Mucosa of gallbladder (tissue), 1 donor: Measurements from ENCODE around the gene HECW1. TPM values are rescaled to one million over a fixed set of nuclear protein-coding genes. Genes with fewer than 3 reads are reported as not detected.

ENCODE experiments used
- DNase-seq: peaks from one replicate; pipeline ENCODE4 v3.0.0-alpha.2; 2020; ENCODE audit warnings: low spot score
- total RNA-seq: library from RNA; stranded (reverse); gene quantifications from one replicate; pipeline ENCODE4 v1.2.1, GENCODE V29; 2021
- donor health status: DM: no; HTN: no; CAD: no.

HECW1 gene
- total RNA-seq, 1 donor from 2014 or later, result 3.8 TPM

DNA sequence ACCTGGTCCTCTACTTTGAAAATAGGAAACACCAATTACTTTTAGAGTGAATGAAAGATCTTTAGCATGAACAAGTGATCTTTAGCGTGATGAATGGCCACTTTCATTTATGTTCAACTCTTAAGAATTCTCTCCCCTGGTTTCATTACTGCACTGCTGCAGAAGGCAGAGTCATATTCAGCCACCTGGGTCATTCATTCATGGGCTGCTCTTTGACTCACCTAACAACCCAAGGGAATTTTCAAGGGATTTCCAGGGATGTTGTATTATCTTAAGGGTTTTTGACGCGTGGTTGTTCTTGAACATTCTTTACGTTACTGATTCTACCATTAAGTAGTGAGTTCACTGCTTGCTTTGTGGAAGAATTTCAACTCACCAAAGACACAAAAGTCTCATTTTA lies 383.1 kb downstream of the HECW1 start:
- no peak for DNase-seq

DNA sequence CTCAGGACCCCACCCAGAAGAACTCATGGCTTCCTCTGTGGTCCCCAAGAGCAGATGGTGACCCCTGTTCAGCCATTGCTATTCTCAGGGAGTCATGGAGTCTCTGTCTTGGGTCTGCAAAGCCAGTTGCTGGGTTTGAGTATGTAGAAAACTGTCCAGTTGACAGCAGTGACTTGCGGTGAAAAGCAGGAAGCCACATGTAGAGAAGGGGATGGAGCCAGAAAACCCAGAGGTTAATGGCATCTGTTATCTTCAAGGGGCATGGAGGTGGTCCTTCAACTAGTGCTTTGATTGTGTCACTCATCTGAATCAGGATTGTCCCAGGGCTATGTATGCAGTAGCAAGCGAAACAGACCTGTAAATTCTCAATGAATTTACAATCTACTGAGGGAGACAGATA lies 384.1 kb downstream of the HECW1 start:
- DNase-seq, result no peak

- peak; percentile 36 for DNase-seq
Observed at GRCh38 chr7:43501870-43502269, 389.4 kb downstream of the HECW1 start.

DNA sequence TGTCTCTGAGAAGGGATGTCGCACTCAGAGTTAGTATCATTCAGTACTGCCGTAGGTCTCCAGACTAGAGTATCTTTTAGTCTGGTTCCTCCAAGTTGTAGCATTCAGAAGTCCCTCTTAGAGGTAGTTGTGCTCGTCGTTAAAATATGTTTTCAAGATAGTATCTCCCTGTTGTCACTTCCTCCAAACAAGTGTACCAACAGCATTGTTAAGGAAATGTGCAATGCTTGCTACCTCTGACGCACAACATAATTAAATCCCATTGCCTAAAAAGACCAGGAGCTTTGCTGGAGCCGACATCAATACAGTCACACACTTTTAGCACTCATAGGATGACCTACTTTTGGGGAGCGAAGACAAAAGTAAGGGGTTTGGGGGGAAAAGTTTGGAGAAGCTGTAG lies 390.5 kb downstream of the HECW1 start:
- DNase-seq, result no peak

GRCh38 chr7:43505412-43505811 lies 393.0 kb downstream of the HECW1 start:
- DNase-seq, result no peak

- DNase-seq, result no peak
Observed at GRCh38 chr7:43506460-43506859, 394.0 kb downstream of the HECW1 start.

DNA sequence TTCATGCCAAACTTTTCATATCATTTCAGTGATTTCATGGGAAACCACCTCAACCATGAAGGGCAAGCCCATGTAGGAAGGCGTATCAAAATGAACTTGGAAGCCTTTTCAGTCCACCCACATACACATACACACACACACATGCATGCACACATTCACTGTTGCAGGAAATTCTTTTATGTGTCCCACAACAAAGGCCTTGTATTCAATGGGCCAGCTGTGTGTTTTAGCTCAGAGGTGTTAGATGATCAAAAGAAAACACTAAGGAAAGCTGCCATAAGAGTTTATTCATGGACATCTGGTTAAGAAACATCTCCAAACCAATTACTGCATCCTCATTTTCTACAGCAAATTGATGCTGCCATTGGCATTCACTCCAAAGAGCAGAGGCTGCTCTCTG lies 396.0 kb downstream of the HECW1 start:
- DNase-seq, result no peak

- DNase-seq, result no peak
Observed at GRCh38 chr7:43509906-43510305, 397.5 kb downstream of the HECW1 start.

GRCh38 chr7:43511029-43511428 lies 398.6 kb downstream of the HECW1 start:
- no peak for DNase-seq

DNA sequence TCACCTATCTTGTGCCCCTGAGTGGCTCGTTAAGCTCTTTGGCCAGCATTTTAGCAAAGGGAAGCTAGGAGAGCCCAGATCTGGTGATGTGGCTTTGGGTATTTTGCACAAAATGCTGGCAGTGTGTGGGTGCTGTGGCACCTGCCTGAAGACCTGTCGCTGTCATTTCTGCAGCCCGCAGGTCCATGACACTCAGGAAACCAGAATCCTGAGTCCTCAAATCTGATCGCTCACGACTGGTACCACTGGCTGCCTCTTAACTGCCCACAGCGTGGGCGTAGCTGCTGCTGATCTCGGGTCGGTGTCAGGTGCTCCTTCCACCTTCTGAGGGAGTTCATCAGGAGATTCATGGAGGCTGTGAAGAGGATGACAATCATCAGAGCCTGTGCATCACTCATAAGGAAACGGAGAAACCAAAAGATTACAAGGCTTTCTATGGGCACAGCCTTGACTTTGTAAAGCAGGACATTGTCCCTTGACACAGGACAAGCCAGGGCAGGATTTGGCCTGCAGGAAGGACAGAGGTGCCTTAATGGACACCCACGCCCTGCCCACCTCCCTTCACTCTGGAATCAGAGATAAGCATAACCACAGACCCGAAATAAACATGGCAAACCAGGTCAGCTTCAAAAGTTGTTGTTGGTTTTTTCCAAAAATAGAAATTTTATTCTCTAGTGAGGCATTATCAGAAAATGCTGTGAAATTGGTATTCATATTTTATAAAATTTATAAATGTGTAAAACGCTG lies 399.5 kb downstream of the HECW1 start:
- no peak for DNase-seq

- DNase-seq, result no peak
Observed at GRCh38 chr7:43513251-43513650, 400.8 kb downstream of the HECW1 start.

DNA sequence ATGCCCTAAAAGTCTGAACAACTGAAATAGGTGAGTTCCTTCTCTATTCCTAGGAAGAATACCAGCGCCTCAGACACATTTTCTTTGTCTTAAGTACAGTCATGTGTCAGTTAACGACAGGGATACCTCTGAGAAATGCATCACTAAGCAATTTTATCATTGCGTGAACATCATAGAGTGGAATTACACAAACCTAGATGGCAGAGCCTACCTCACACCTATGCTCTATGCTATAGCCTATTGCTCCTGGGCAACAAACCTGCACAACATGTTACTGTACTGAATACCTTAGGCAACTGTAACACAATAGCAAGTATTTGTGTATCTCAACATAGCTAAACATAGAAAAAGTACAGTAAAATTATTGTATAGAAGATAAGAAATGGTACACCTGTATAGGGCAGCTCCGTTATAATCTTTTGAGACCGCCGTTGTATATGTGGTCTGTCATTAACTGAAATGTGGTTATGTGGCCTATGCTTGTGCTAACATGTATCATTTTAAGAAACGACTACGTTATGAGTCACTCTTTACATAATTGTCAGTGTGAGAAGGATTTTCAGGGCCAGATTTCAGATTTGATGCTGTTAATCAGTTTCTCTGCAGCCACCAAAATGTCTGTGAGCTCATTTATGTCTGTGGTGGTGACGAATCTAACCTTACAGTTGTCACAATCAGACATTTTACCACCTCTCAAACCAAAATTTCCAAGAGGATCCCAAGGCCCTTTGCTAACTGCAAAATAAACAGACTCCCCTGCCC lies 404.3 kb downstream of the HECW1 start:
- DNase-seq, result no peak

- DNase-seq, result no peak
Observed at GRCh38 chr7:43517464-43517863, 405.0 kb downstream of the HECW1 start.

GRCh38 chr7:43520201-43520600 lies 407.8 kb downstream of the HECW1 start:
- no peak for DNase-seq

DNA sequence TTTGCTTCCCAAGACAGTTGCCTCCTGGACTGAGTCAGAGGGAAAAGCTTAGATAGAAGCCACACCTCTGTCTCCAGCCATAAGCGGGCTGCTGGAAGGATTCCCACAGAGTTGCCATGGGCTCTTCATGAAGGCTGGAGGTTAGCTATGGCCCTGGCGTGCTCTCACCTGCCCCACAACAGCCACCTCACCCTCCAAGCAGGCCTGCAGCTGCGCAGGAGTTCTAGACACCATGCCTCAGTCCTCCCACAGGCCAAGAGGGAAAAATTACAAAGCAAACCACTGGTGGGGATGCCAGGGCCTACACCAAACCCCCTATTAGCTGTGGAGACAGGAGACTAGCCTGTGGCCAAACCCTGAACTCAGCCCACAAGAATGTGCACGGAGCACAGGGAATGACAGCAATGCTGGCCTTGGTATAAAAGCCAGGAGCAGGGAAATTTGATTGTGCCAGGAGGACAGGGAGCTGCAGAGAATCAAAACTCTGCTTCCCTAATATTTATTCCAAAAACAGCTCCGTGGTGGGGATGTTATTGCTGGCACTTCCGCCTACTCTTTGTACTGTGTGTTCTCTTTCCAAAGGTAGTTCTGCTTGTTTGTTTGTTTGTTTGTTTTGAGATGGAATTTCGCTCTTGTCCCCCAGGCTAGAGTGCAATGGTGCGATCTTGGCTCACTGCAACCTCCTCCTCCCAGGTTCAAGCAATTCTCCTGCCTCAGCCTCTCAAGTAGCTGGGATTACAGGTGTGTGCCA lies 410.1 kb downstream of the HECW1 start:
- no peak for DNase-seq

DNA sequence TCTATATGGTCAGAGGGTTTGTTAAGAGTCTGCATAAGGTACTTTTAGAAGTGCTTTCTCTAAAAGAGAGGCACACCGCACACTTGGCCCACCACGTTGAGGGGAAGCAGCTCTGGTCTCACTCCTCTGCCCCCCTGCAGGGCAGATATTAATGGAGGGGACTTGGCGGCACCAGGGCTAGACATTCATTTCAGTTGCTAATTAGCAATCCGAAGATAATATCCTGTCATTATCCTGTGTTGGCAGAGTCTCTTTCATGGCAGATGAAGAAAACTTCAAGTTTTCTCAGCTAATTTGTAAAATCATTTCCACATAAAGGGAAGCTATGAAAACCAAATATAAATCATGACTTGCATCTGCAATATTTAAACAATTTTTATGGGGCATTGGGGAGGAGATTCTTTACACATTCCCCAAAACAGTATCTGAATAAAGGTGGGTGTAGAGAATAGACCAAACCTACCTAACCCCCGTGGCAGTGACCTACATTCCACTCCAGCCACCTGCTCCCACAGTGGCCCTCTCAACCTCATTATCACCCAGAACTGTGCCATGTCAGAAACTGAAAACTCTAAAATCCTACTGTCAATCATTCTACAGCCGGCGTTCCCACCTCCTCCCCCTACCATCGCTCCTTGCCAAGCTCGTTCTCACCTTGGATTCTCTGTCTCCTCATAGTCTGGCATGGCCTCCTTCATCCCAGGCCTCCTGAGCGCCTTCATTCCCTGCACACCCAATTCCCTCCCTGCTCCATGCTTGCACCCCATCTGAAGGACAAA lies 416.3 kb downstream of the HECW1 start:
- no peak for DNase-seq

GRCh38 chr7:43530553-43531410 lies 418.3 kb downstream of the HECW1 start:
- DNase-seq, result no peak

DNA sequence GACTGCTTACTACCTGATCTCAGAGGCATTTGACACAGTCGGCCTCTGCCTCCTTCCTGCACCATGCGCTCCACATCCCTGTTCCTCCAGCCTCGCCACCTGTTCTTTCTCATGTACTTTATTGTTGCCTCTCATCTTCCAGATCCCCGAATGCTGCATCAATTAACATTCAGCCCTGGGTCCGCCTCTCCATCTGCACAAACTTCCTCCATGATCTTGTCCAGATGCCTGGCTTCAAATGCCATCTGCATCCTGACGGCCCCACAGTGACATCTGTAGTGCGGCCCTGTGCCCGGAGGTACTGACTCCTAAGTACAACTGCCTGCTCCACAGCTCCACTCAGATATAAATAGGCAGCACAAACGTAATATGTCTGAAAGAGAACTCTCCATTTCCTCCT lies 419.3 kb downstream of the HECW1 start:
- no peak for DNase-seq

GRCh38 chr7:43533801-43534479 lies 421.5 kb downstream of the HECW1 start:
- no peak for DNase-seq

DNA sequence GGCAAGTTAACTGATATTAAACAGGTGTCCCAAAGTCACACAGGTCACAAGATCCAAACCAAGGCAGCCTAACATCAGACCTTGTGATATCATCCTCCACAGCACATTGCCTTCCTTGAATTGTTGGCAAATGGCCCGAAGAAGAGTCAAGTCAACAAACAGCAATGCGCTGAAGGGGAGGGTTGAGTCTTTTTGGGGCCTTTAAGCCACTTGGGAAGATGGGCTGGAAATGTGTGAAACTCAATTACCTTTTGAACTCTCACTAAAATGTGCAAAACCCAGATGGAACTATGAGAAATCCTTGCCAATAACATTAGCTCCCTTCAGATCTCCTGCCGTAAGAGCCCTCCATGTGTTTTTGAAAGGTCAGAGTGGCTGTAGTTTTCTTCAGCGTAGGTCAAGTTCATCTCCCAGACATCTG lies 422.6 kb downstream of the HECW1 start:
- no peak for DNase-seq
